OCI-M2 (cell line): Measurements from ENCODE around the gene GNAS-AS1.

Source experiments
- DNase-seq: peaks from one replicate; lab custom pipeline; 2025; ENCODE audit not compliant: unreplicated experiment; lab: John Stamatoyannopoulos, UW

GNAS-AS1 gene

GRCh38 chr20:58886546-58886945 is 35.8 kb upstream of the GNAS-AS1 start:
- DNase-seq, result no peak

- no peak for DNase-seq
Observed at GRCh38 chr20:58884966-58885365, 34.3 kb upstream of the GNAS-AS1 start.

GRCh38 chr20:58883241-58883691 is 32.6 kb upstream of the GNAS-AS1 start:
- DNase-seq, result no peak

GRCh38 chr20:58882704-58883089 is 32.0 kb upstream of the GNAS-AS1 start:
- no peak for DNase-seq

- no peak for DNase-seq
Observed at GRCh38 chr20:58880994-58881752, 30.5 kb upstream of the GNAS-AS1 start.

DNA sequence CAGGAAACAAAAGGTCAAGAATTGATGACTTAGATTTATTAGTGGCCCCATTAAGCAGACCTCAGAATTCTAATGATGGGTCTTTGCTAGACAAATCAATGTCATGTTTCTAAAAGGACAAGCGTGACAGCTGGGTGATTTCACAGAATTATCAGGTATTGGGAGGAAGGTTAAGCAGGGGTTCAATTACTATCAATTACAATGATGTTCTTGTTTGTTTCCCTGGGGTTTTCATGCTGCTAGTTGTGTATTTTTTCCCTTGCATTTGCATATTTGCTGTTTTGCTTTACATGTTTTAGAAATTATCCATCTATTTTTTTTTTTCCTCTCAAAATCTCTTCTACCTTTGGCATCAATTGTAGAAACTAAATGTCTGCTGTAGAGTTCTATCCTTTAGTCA is 29.7 kb upstream of the GNAS-AS1 start:
- no peak for DNase-seq

DNA sequence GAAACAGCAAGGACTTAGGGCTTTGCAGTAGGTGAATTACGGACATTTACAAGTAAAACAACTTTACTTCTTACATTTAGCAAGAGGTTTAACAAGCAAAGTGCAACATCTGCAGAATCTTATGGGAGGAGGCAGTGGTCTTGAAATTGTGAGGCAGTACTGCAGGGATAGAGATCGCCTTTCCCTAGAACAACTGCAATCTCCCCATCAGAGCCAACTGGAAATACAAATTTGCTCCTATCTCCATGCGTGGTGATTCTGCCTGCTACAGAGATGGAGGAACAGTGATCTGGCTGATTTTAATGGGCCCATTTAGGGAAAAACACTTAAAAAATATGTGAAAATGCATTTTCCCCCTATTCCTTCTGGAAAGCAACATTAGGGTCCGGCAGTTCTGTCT is 27.7 kb upstream of the GNAS-AS1 start:
- DNase-seq, result no peak

GRCh38 chr20:58877976-58878360 is 27.3 kb upstream of the GNAS-AS1 start:
- DNase-seq, result no peak

DNA sequence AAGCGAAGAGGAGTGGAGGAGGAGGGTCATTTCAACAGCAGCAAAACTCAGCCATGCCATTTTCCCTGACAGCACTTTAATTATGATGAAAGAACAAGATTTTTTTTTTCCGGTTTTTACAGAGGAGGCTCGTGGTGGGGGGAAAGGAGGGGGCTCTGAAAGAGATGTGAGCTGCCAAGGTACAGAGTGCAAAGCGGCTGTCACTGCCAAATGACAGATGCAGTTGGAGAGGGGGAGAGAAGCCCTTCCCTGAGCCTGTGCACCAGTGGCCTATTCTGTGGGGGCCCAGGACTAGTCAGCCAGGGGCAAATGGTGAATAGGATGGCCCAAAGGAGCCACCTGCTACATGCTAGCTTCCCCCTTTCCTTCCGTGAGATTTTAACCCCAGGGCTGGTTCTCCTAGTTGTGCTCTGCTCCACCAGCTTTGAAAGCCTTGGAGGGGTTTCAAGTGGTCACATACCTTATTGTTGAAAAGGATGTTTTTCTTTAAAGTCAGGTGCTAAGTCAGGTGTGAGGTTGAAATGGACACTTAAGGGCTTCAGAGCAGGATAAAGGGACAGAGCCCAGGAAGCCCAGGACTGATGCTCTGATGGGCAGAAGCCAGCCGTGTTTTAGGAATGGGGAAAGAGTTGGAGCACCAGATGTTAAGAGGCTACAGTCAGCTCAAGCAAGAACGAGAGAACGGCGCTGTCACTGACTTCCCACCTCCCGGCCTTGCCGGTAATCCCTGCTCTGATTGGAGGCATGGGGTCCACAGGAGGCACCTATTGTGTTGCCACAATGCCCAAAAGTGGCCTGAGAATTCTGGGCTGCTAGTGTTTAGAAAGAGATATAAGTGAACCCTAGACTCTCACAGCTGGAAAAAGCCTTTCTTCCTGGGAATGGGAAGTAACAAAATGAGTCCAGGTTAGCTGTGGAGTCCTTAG is 26.6 kb upstream of the GNAS-AS1 start:
- DNase-seq, result no peak

- no peak for DNase-seq
Observed at GRCh38 chr20:58876437-58876836, 25.7 kb upstream of the GNAS-AS1 start.

DNA sequence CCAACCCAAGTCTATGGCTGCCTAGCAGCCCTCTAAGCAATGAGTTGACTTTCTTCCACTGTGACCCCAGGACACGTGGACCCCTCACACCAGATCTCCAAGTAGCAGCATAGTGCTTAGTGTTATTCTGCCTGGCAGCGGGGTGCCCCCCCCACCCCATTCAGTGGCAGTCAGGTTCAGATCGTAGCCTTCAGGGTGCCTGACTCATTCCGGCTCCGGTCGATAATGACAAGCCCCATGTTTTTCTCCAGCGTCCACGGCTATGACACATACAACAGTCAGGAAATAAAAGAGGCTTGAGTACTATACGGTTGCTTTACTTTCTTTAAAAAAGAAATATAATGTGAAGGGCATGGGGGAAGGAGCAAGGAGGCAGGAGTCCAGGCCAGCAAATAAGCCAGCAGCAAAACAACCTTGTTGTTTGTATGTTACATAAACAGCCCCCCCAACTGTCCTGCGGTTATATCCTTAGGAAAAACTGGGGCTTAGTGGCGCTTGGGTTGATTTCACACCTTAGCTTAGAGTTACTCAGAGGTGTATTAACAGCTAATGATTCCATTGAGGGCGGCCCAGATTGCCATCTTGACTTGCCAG is 24.9 kb upstream of the GNAS-AS1 start:
- no peak for DNase-seq

GRCh38 chr20:58875111-58875510 is 24.4 kb upstream of the GNAS-AS1 start:
- DNase-seq, result no peak

DNA sequence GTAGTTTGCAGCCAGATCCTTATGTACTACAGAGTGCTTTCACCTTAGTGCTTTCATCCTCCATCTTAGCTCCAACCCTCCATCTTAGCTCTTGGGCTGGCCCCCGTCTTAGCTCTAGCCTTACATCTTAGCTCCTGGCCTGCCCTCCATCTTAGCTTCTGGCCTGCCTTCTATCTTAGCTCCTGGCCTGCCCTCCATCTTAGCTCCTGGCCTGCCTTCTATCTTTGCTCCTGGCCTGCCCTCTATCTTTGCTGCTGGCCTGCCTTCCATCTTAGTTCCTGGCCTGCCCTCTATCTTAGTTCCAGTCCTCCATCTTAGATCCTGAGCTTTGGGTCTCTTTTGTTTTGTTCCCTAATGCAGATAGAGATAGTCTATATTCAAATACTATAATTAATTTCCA is 23.8 kb upstream of the GNAS-AS1 start:
- no peak for DNase-seq

DNA sequence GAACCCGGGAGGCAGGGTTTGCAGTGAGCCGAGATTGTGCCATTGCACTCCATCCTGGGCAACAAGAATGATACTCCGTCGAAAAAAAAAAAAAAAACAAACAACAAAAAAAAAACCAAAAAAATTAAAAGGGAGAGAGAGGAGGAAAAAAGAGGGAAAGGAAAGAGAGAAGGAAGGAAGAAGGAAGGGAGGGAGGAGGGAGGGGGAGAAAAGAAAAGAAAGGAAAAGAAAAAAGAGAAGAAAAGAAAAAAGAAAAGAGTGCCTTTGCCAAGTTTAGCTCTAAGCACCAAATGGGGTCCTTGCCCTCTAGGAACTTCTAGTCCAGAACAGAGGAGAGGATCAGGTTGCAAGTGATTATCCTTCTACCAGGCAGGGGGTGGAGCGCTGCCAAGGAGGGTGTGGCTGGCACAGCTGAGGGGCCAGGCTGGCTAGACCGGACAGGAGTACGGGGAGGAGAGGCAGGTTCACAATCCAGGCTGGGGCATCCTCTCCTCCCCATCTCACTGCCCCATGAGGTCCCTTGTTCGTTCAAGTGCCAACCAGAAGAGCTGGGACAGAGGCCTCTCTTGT is 20.9 kb upstream of the GNAS-AS1 start:
- no peak for DNase-seq

- no peak for DNase-seq
Observed at GRCh38 chr20:58870293-58871014, 19.8 kb upstream of the GNAS-AS1 start.

- no peak for DNase-seq
Observed at GRCh38 chr20:58869662-58870227, 19.0 kb upstream of the GNAS-AS1 start.

DNA sequence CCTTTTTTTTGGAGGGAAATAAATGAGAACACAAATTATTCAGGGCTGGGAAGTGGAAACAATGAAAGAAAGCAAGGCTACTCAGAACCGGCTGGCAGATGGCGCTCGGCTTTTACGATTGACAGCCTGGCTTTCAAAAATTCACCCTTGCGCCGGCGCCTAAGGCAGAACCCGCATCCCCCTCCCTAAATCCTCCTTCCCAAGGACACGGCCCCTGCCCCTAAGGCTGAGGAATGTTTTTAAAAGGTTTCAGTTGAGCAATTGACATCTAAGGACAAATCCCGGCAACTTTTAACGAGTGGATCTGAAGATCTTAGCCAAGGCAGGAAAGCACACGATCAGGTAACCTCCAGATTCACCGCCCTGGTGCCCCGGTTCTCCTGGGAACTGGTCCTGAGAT is 18.1 kb upstream of the GNAS-AS1 start:
- no peak for DNase-seq

DNA sequence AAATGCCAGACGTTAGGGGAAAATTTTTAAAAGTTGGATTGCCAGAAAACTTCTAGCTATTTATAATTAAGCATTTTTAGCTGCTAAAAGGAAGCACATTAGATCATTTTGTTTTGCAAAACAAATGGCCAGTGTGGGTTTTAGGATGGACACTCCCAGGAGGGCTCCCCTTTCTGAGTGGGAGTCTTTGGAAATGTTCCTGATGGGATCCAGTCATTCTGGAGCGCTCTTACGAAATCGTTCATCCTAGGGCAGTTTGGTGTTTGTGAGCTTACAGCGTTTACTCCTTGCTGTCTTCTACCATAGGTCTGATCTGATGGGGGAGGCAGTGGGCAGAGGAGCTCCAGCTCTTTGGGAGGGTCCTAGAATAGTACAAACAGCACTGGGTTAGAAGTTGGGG is 16.5 kb upstream of the GNAS-AS1 start:
- no peak for DNase-seq

GRCh38 chr20:58865843-58866242 is 15.1 kb upstream of the GNAS-AS1 start:
- DNase-seq, result no peak

- DNase-seq, result no peak
Observed at GRCh38 chr20:58864346-58864745, 13.6 kb upstream of the GNAS-AS1 start.
